HepG2 (cell line): ENCODE results near the gene CD300LF. TPM values are rescaled to one million over a fixed set of nuclear protein-coding genes. Genes with fewer than 3 reads are reported as not detected.

Experiments used
- ATAD3A ChIP-seq: sonication (generic); formaldehyde crosslinking; IDR thresholded peaks from 2 replicates; pipeline ENCODE4 v1.4.0; 2020; ENCODE audit warnings: missing genetic modification reagents
- BCL6 ChIP-seq: IDR thresholded peaks from 2 replicates; pipeline ENCODE4 v1.6.1; 2016; ENCODE audit warnings: missing genetic modification reagents, missing compliant biosample characterization
- FOSL1 ChIP-seq: sonication (generic); formaldehyde crosslinking; IDR thresholded peaks from 2 replicates; pipeline ENCODE4 v1.9.0; 2021; ENCODE audit warnings: missing genetic modification reagents, borderline replicate concordance
- FOXC1 ChIP-seq: sonication (generic); formaldehyde crosslinking; IDR thresholded peaks from 2 replicates; pipeline ENCODE4 v1.8.0; 2022; ENCODE audit warnings: mild to moderate bottlenecking, missing genetic modification reagents, borderline replicate concordance
- GATAD1 ChIP-seq: IDR thresholded peaks from 2 replicates; pipeline ENCODE4 v1.6.1; 2016; ENCODE audit warnings: missing genetic modification reagents, missing compliant biosample characterization
- HES4 ChIP-seq: sonication (generic); formaldehyde crosslinking; IDR thresholded peaks from 2 replicates; pipeline ENCODE4 v1.9.0; 2021; ENCODE audit warnings: mild to moderate bottlenecking, missing genetic modification reagents, borderline replicate concordance
- NCOR1 ChIP-seq: fragments of 200-600 bp; sonication (generic); IDR thresholded peaks from 2 replicates; pipeline ENCODE4 v1.7.0; 2017; ENCODE audit warnings: antibody characterized with exemption, low read length, borderline replicate concordance
- NFKBIZ ChIP-seq: IDR thresholded peaks from 2 replicates; pipeline ENCODE4 v1.6.1; 2018; ENCODE audit warnings: missing genetic modification reagents, missing compliant biosample characterization
- PBX2 ChIP-seq: IDR thresholded peaks from 2 replicates; pipeline ENCODE4 v1.6.1; 2016; ENCODE audit warnings: control low read depth
- SAP130 ChIP-seq: IDR thresholded peaks from 2 replicates; pipeline ENCODE4 v1.6.1; 2016; ENCODE audit warnings: low read depth
- SOX13 ChIP-seq, 3 experiments: fragments of 450-650 bp in 1 of 3; sonication (generic) in 1 of 3; formaldehyde crosslinking in 1 of 3; IDR thresholded peaks in 2 of 3; conservative IDR thresholded peaks in 1 of 3; 2 replicates each; pipeline versions ENCODE4 v1.5.0 to v1.6.1; 2016 to 2020; ENCODE audit warnings: antibody characterized with exemption in 1 of 3, mild to moderate bottlenecking in 1 of 3, missing compliant biosample characterization in 1 of 3, missing genetic modification reagents in 1 of 3, moderate library complexity in 1 of 3
- TBP ChIP-seq: sonication (generic); formaldehyde crosslinking; IDR thresholded peaks from 2 replicates; pipeline ENCODE4 v1.5.0; 2020; ENCODE audit warnings: missing genetic modification reagents
- TRAFD1 ChIP-seq: sonication (generic); formaldehyde crosslinking; IDR thresholded peaks from 2 replicates; pipeline ENCODE4 v1.5.1; 2020; ENCODE audit warnings: missing genetic modification reagents, mild to moderate bottlenecking, borderline replicate concordance
- ZEB1 ChIP-seq: IDR thresholded peaks from 2 replicates; pipeline ENCODE4 v1.6.1; 2012; ENCODE audit warnings: mild to moderate bottlenecking, low read depth, inconsistent platforms; ENCODE audit not compliant: insufficient replicate concordance
- ZFAT ChIP-seq: sonication (generic); formaldehyde crosslinking; conservative IDR thresholded peaks from 2 replicates; pipeline ENCODE4 v1.8.1; 2023; ENCODE audit warnings: missing genetic modification reagents, inconsistent platforms
- ZFY ChIP-seq: sonication (generic); formaldehyde crosslinking; IDR thresholded peaks from 2 replicates; pipeline ENCODE4 v1.4.0; 2020; ENCODE audit warnings: missing genetic modification reagents
- ZNF276 ChIP-seq: sonication (generic); formaldehyde crosslinking; IDR thresholded peaks from 2 replicates; pipeline ENCODE4 v1.4.0; 2020; ENCODE audit warnings: mild to moderate bottlenecking, low read depth, missing genetic modification reagents
- ZNF546 ChIP-seq: sonication (generic); formaldehyde crosslinking; conservative IDR thresholded peaks from 2 replicates; pipeline ENCODE4 v1.8.1; 2023; ENCODE audit warnings: mild to moderate bottlenecking, missing genetic modification reagents
- ZNF577 ChIP-seq: sonication (generic); formaldehyde crosslinking; IDR thresholded peaks from 2 replicates; pipeline ENCODE4 v1.4.0; 2020; ENCODE audit warnings: mild to moderate bottlenecking, low read depth, missing genetic modification reagents, borderline replicate concordance
- ZNF709 ChIP-seq: sonication (generic); formaldehyde crosslinking; IDR thresholded peaks from 2 replicates; pipeline ENCODE4 v1.5.0; 2020; ENCODE audit warnings: mild to moderate bottlenecking, missing genetic modification reagents
- ZNF710 ChIP-seq: sonication (generic); formaldehyde crosslinking; IDR thresholded peaks from 2 replicates; pipeline ENCODE4 v1.5.0; 2020; ENCODE audit warnings: mild to moderate bottlenecking, missing genetic modification reagents, borderline replicate concordance
- ZNF792 ChIP-seq: IDR thresholded peaks from 2 replicates; pipeline ENCODE4 v1.6.1; 2016
- ZSCAN29 ChIP-seq: sonication (generic); formaldehyde crosslinking; conservative IDR thresholded peaks from 2 replicates; pipeline ENCODE4 v1.4.0; 2020; ENCODE audit warnings: mild to moderate bottlenecking, missing genetic modification reagents
- polyA plus RNA-seq, 8 experiments: library from polyadenylated mRNA; depleted of rRNA in 3 of 8; stranded (reverse) in 7 of 8; unstranded in 1 of 8; fragments of >200 nt; fragmentation: Illumina TruSeq in 4 of 8; extraction: Trizol in 4 of 8; gene quantifications; 2 replicates each; pipeline versions ENCODE4 v1.2.1 to v1.2.3, GENCODE V29; 2011 to 2016; ENCODE audit warnings: low read depth in 4 of 8, missing spikeins in 1 of 8, mixed read lengths in 1 of 8; ENCODE audit not compliant: insufficient read depth in 1 of 8
- total RNA-seq, 5 experiments: library from RNA; depleted of rRNA; stranded (reverse); fragments of >200 nt; fragmentation: Illumina TruSeq; extraction: Trizol; gene quantifications; 2 replicates each; pipeline ENCODE4 v1.2.3, GENCODE V29; 2016; ENCODE audit warnings: low read depth in 1 of 5

CD300LF gene
- total and polyA plus RNA-seq, 2 of the 13 experiments (the other 11 are each of a cell fraction or from before 2014, with no cell fraction given): not detected

GRCh38 chr17:74749279-74750038 is 36.7 kb upstream of the CD300LF start (continued):
- TF ChIP-seq ZNF577 (no peak), NCOR1 (no peak), ZNF792 (CRISPR knock-in tag) (peak; percentile 17; the same call in 1 of the 2 replicates), ZNF276 (no peak), BCL6 (CRISPR knock-in tag) (0 out of 2 replicates have a peak, but pooled peaks have one; percentile 9), ATAD3A (CRISPR knock-in tag) (no peak), NFKBIZ (no peak), ZNF709 (CRISPR knock-in tag) (no peak), SAP130 (peak; percentile 52), FOSL1 (CRISPR knock-in tag) (no peak), ZNF710 (CRISPR knock-in tag) (no peak), ZEB1 (no peak), TRAFD1 (no peak), GATAD1 (no peak), HES4 (peak; percentile 71; the same call in 1 of the 2 replicates), FOXC1 (no peak), ZFAT (CRISPR knock-in tag) (no peak), SOX13 (IDR thresholded peaks at IDR 0.05) (no peak), SOX13 (CRISPR knock-in tag; conservative IDR thresholded peaks at IDR 0.05 in 1 of 2, IDR thresholded peaks at IDR 0.05 in 1 of 2) (no peak), ZFY (CRISPR knock-in tag) (peak; percentile 55), ZSCAN29 (CRISPR knock-in tag) (peak; percentile 61; the same call in 1 of the 2 replicates), TBP (CRISPR knock-in tag) (no peak), ZNF546 (CRISPR knock-in tag) (no peak), PBX2 (no peak)
